H9 (cell line): Measurements from ENCODE around the gene LNPEP. TPM values are rescaled to one million over a fixed set of nuclear protein-coding genes. Genes with fewer than 3 reads are reported as not detected.

Source experiments
- DNase-seq: peaks from one replicate; pipeline ENCODE4 v3.0.0-alpha.2; 2017
- H2AFZ ChIP-seq: one replicate; pipeline ENCODE4 v1.6.1; 2013; ENCODE audit warnings: mild to moderate bottlenecking, low read length, control low read depth, moderate library complexity
- H2AK5ac ChIP-seq: 2 replicates; pipeline ENCODE4 v1.6.1; 2013; ENCODE audit warnings: low read length, control low read depth, mixed read lengths; ENCODE audit not compliant: insufficient read length
- H2BK120ac ChIP-seq: one replicate; pipeline ENCODE4 v1.6.1; 2013; ENCODE audit warnings: low read depth, mild to moderate bottlenecking, low read length, control low read depth, inconsistent platforms; ENCODE audit not compliant: poor library complexity, severe bottlenecking
- H2BK12ac ChIP-seq: 2 replicates; pipeline ENCODE4 v1.6.1; 2013; ENCODE audit warnings: low read length, control low read depth, mixed read lengths, low read depth; ENCODE audit not compliant: insufficient read length
- H2BK15ac ChIP-seq: 2 replicates; pipeline ENCODE4 v1.6.1; 2013; ENCODE audit warnings: low read depth, low read length, control low read depth
- H2BK20ac ChIP-seq: one replicate; pipeline ENCODE4 v1.6.1; 2013; ENCODE audit warnings: low read depth, mild to moderate bottlenecking, low read length, control low read depth, inconsistent platforms; ENCODE audit not compliant: poor library complexity, severe bottlenecking
- H2BK5ac ChIP-seq: 2 replicates; pipeline ENCODE4 v1.6.1; 2013; ENCODE audit warnings: low read length, control low read depth, mixed read lengths; ENCODE audit not compliant: insufficient read length
- H3K14ac ChIP-seq: 2 replicates; pipeline ENCODE4 v1.6.1; 2013; ENCODE audit warnings: low read length, control low read depth; ENCODE audit not compliant: insufficient read depth
- H3K18ac ChIP-seq: 2 replicates; pipeline ENCODE4 v1.6.1; 2013; ENCODE audit warnings: low read depth, mild to moderate bottlenecking, mixed read lengths, low read length, control low read depth; ENCODE audit not compliant: insufficient read length
- H3K23ac ChIP-seq: 2 replicates; pipeline ENCODE4 v1.6.1; 2013; ENCODE audit warnings: low read length, control low read depth, mixed read lengths, low read depth; ENCODE audit not compliant: insufficient read length
- H3K23me2 ChIP-seq: 2 replicates; pipeline ENCODE4 v1.6.1; 2013; ENCODE audit warnings: low read depth, mild to moderate bottlenecking, mixed read lengths, low read length, control low read depth; ENCODE audit not compliant: insufficient read length, poor library complexity, severe bottlenecking
- H3K27ac ChIP-seq: 2 replicates; pipeline ENCODE4 v1.5.1; 2013; ENCODE audit warnings: low read length, control low read depth, mixed read lengths, low read depth; ENCODE audit not compliant: insufficient read length
- H3K27me3 ChIP-seq: 2 replicates; pipeline ENCODE4 v1.6.1; 2013; ENCODE audit warnings: low read length, control low read depth, inconsistent platforms; ENCODE audit not compliant: insufficient read depth
- H3K4ac ChIP-seq: 2 replicates; pipeline ENCODE4 v1.6.1; 2013; ENCODE audit warnings: low read depth, mild to moderate bottlenecking, control low read depth, inconsistent platforms, low read length, moderate library complexity
- H3K4me1 ChIP-seq: 2 replicates; pipeline ENCODE4 v1.6.1; 2013; ENCODE audit warnings: low read length, control low read depth, inconsistent platforms; ENCODE audit not compliant: insufficient read depth
- H3K4me2 ChIP-seq: 2 replicates; pipeline ENCODE4 v1.6.1; 2013; ENCODE audit warnings: low read length, control low read depth, mixed read lengths; ENCODE audit not compliant: insufficient read length, insufficient read depth
- H3K56ac ChIP-seq: 2 replicates; pipeline ENCODE4 v1.6.1; 2013; ENCODE audit warnings: low read depth, mild to moderate bottlenecking, mixed read lengths, low read length, control low read depth; ENCODE audit not compliant: insufficient read length
- H3K79me1 ChIP-seq: 2 replicates; pipeline ENCODE4 v1.6.1; 2013; ENCODE audit warnings: low read depth, mild to moderate bottlenecking, moderate library complexity, low read length, control low read depth, inconsistent platforms; ENCODE audit not compliant: insufficient read depth, poor library complexity, severe bottlenecking
- H3K79me2 ChIP-seq: 2 replicates; pipeline ENCODE4 v1.6.1; 2013; ENCODE audit warnings: low read length, control low read depth, inconsistent platforms; ENCODE audit not compliant: insufficient read depth
- H3K9ac ChIP-seq: 2 replicates; pipeline ENCODE4 v1.6.1; 2013; ENCODE audit warnings: low read length, control low read depth, mixed read lengths; ENCODE audit not compliant: insufficient read length; ENCODE audit errors: extremely low read depth
- H3K9me3 ChIP-seq: one replicate; pipeline ENCODE4 v1.6.1; 2013; ENCODE audit warnings: low read depth, low read length, inconsistent platforms; ENCODE audit not compliant: control insufficient read depth
- H3T11ph ChIP-seq: one replicate; pipeline ENCODE4 v1.6.1; 2013; ENCODE audit warnings: mild to moderate bottlenecking, low read length, control low read depth, inconsistent platforms
- H4K20me1 ChIP-seq: one replicate; pipeline ENCODE4 v1.6.1; 2013; ENCODE audit not compliant: control insufficient read depth, insufficient read length, insufficient read depth
- H4K5ac ChIP-seq: 2 replicates; pipeline ENCODE4 v1.6.1; 2013; ENCODE audit warnings: low read depth, mild to moderate bottlenecking, mixed read lengths, low read length, control low read depth; ENCODE audit not compliant: insufficient read length
- H4K8ac ChIP-seq: replicated peaks from 2 replicates; pipeline ENCODE4 v1.6.1; 2013; ENCODE audit warnings: low read length, control low read depth, mixed read lengths, low read depth; ENCODE audit not compliant: insufficient read length
- H4K91ac ChIP-seq: 2 replicates; pipeline ENCODE4 v1.6.1; 2013; ENCODE audit warnings: low read depth, mild to moderate bottlenecking, moderate library complexity, mixed read lengths, low read length, control low read depth; ENCODE audit not compliant: insufficient read length
- H3K27ac Mint-ChIP-seq, 3 experiments: 2 replicates in 2 of 3; 3 replicates in 1 of 3; pipeline ENCODE4 v1.8.0; 2020 to 2021; ENCODE audit warnings: mixed read lengths in 3 of 3, mild to moderate bottlenecking in 1 of 3, moderate library complexity in 1 of 3
- H3K27me3 Mint-ChIP-seq: 2 replicates; pipeline ENCODE4 v1.8.0; 2021; ENCODE audit warnings: low read depth, mild to moderate bottlenecking, moderate library complexity, mixed read lengths
- H3K36me3 Mint-ChIP-seq, 3 experiments: 2 replicates in 2 of 3; 3 replicates in 1 of 3; pipeline ENCODE4 v1.8.0; 2020 to 2021; ENCODE audit warnings: low read depth in 3 of 3, mixed read lengths in 3 of 3; ENCODE audit not compliant: insufficient read depth in 1 of 3
- H3K4me1 Mint-ChIP-seq, 2 experiments: 2 replicates each; pipeline ENCODE4 v1.8.0; 2020; ENCODE audit warnings: mixed read lengths in 2 of 2
- H3K4me3 Mint-ChIP-seq, 2 experiments: 2 replicates in 1 of 2; 3 replicates in 1 of 2; pipeline ENCODE4 v1.8.0; 2020 to 2021; ENCODE audit warnings: mild to moderate bottlenecking in 2 of 2, mixed read lengths in 2 of 2, moderate library complexity in 1 of 2
- H3K9me3 Mint-ChIP-seq, 2 experiments: 2 replicates in 1 of 2; 3 replicates in 1 of 2; pipeline ENCODE4 v1.8.0; 2020; ENCODE audit warnings: mild to moderate bottlenecking in 2 of 2, mixed read lengths in 2 of 2, moderate library complexity in 1 of 2
- CTCF ChIP-seq: fragments of 200-600 bp; sonication (generic); conservative IDR thresholded peaks from 3 replicates; pipeline ENCODE4 v1.8.0; 2021; ENCODE audit warnings: antibody characterized with exemption, mild to moderate bottlenecking
- WGBS: extraction: QIAGEN DNeasy Blood & Tissue Kit; methylation state at CpG from one replicate; pipeline ENCODE4 v1.1.7; 2013; ENCODE audit warnings: missing lambda C conversion rate, low lambda C conversion rate, mixed read lengths; ENCODE audit not compliant: insufficient read length; ENCODE audit errors: extremely low coverage; 5-methylcytosine and 5-hydroxymethylcytosine counted together
- total RNA-seq: library from RNA; stranded (reverse); gene quantifications from 2 replicates; pipeline ENCODE4 v1.2.1, GENCODE V29; 2021

LNPEP gene
- total RNA-seq, 1 experiment from 2014 or later, result 4.1 TPM

GRCh38 chr5:97077246-97077645, 141.4 kb downstream of the LNPEP start:
- DNase-seq, result no peak
- Histone ChIP-seq H3T11ph (no peak overlapping the region), H3K27me3 (no peaks in the 10 kb centered on the region), H3K14ac (no peak overlapping the region), H3K9ac (no peak overlapping the region), H4K20me1 (no peaks in the 10 kb centered on the region), H3K23me2 (no peaks in the 10 kb centered on the region), H3K23ac (no peak overlapping the region), H2BK20ac (no peak overlapping the region), H2AFZ (no peak overlapping the region), H2BK12ac (no peak overlapping the region), H3K4me1 (0 out of 2 replicates have a peak, but pooled peaks cover 2% of the 10 kb centered on the region), H3K4ac (no peak overlapping the region), H2BK120ac (no peak overlapping the region), H4K8ac (no peak overlapping the region), H2BK5ac (no peak overlapping the region), H3K79me1 (no peaks in the 10 kb centered on the region), H4K91ac (no peak overlapping the region), H2BK15ac (no peak overlapping the region), H4K5ac (no peak overlapping the region), H3K9me3 (no peaks in the 10 kb centered on the region), H3K27ac (no peak overlapping the region), H3K18ac (no peak overlapping the region), H3K56ac (no peak overlapping the region), H3K79me2 (no peaks in the 10 kb centered on the region), H2AK5ac (no peak overlapping the region), H3K4me2 (no peak overlapping the region)
- WGBS, result no CpG with 5 or more reads among the region's 4 CpGs
- H3K9me3 Mint-ChIP-seq, result no peaks in the 10 kb centered on the region
- H3K4me1 Mint-ChIP-seq, result peaks cover 0 to 4% of the 10 kb centered on the region in 2 experiments; a peak in 1 of 4 replicates
- no peaks in the 10 kb centered on the region; a peak in 1 of 7 replicates for H3K36me3 Mint-ChIP-seq
- no peak overlapping the region for H3K27ac Mint-ChIP-seq
- no peak for TF ChIP-seq CTCF
- H3K27me3 Mint-ChIP-seq, result no peaks in the 10 kb centered on the region
- no peak overlapping the region for H3K4me3 Mint-ChIP-seq
